GM12891 (cell line): Measurements from ENCODE around the gene GATAD2A.

ENCODE experiments used
- DNase-seq: peaks from one replicate; pipeline ENCODE4 v3.0.0; 2011; ENCODE audit warnings: low spot score; ENCODE audit not compliant: insufficient read length
- FAIRE-seq: peaks from 2 replicates; lab custom pipeline; 2011; peaks lifted over from hg19 to GRCh38; lab: Jason Lieb, UNC
- PAX5 ChIP-seq: IDR thresholded peaks from 2 replicates; pipeline ENCODE4 v1.6.1; 2011; ENCODE audit warnings: low read length, moderate library complexity, mild to moderate bottlenecking; ENCODE audit not compliant: insufficient read depth, severe bottlenecking
- POLR2A ChIP-seq: IDR thresholded peaks from 2 replicates; pipeline ENCODE4 v1.6.1; 2011; ENCODE audit warnings: low read depth, low read length, control low read depth
- POLR2AphosphoS5 ChIP-seq: IDR thresholded peaks from 2 replicates; pipeline ENCODE4 v1.6.1; 2011; ENCODE audit warnings: low read depth, low read length, control low read depth
- POU2F2 ChIP-seq: IDR thresholded peaks from 2 replicates; pipeline ENCODE4 v1.6.1; 2011; ENCODE audit warnings: low read depth, mild to moderate bottlenecking, control low read depth, low read length, moderate library complexity
- SPI1 ChIP-seq: IDR thresholded peaks from 2 replicates; pipeline ENCODE4 v1.6.1; 2011; ENCODE audit warnings: low read depth, low read length, control low read depth
- TAF1 ChIP-seq: IDR thresholded peaks from 2 replicates; pipeline ENCODE4 v1.6.1; 2011; ENCODE audit warnings: low read depth, low read length, control low read depth

Gene GATAD2A

DNA sequence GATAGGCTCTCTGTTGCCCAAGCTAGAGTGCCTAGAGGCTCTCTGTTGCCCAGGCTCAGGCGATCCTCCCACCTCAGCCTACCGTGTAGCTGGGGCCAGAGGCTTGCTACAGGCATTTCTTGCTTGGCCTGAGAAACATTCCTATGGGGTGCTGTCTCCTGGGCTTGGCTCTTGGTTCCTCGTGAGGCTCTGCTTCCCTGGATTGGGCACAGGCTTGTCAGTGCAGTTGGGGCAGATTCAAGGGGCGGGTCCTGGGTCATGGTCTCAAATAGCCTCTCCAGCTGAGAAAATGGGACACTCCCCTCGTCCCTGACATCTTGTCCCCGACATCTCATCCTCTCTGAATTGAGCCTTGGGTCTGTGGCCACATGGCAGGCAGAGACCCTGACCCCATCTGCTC is 105.0 kb downstream of the GATAD2A start:
- TF ChIP-seq PAX5 (no peak), SPI1 (no peak), POLR2A (no peak; the same call in none of the 2 replicates), POLR2AphosphoS5 (no peak; the same call in 1 of the 2 replicates), POU2F2 (no peak), TAF1 (no peak)
- DNase-seq (no peak), FAIRE-seq (no peak)

GRCh38 chr19:19513682-19514081 is 108.2 kb downstream of the GATAD2A start:
- DNase-seq, result no peak
- TF ChIP-seq PAX5, result no peak
- no peak for TF ChIP-seq SPI1
- TF ChIP-seq POLR2AphosphoS5, result no peak
- no peak for TF ChIP-seq TAF1
- TF ChIP-seq POLR2A, result no peak
- no peak for TF ChIP-seq POU2F2
- FAIRE-seq, result no peak

- FAIRE-seq (no peak), DNase-seq (no peak)
- TF ChIP-seq POU2F2 (no peak), SPI1 (no peak), PAX5 (no peak), TAF1 (no peak), POLR2A (no peak), POLR2AphosphoS5 (no peak)
These were observed 108.8 kb downstream of the GATAD2A start for GRCh38 chr19:19514215-19514657.

GRCh38 chr19:19514881-19515641 is 109.6 kb downstream of the GATAD2A start, which contains the start of gene TSSK6:
TSS of gene TSSK6 (minus strand) at chr19:19515548. CDS start at chr19:19515427, 121 bp downstream.
- no peak for TF ChIP-seq POLR2AphosphoS5
- TF ChIP-seq SPI1, result no peak
- no peak for TF ChIP-seq POU2F2
- TF ChIP-seq POLR2A, result no peak
- TF ChIP-seq TAF1, result no peak
- TF ChIP-seq PAX5, result no peak
- FAIRE-seq (peak; percentile 76), DNase-seq (no peak)

GRCh38 chr19:19515642-19516519 is 110.4 kb downstream of the GATAD2A start, which contains the start of gene NDUFA13:
TSS of gene NDUFA13 (plus strand) at chr19:19516225. CDS start at chr19:19516239, 14 bp downstream.
- TF ChIP-seq PAX5 (no peak), POLR2A (peak; percentile 87), POLR2AphosphoS5 (peak; percentile 97), SPI1 (peak; percentile 64), POU2F2 (peak; percentile 78; the same call in 1 of the 2 replicates), TAF1 (peak; percentile 92)
- DNase-seq (peak; percentile 92), FAIRE-seq (peak; percentile 99)

GRCh38 chr19:19517235-19517619 is 111.8 kb downstream of the GATAD2A start:
- FAIRE-seq (no peak), DNase-seq (no peak)
- TF ChIP-seq SPI1 (no peak), PAX5 (no peak), POLR2A (no peak), POLR2AphosphoS5 (no peak), TAF1 (no peak), POU2F2 (no peak)

DNA sequence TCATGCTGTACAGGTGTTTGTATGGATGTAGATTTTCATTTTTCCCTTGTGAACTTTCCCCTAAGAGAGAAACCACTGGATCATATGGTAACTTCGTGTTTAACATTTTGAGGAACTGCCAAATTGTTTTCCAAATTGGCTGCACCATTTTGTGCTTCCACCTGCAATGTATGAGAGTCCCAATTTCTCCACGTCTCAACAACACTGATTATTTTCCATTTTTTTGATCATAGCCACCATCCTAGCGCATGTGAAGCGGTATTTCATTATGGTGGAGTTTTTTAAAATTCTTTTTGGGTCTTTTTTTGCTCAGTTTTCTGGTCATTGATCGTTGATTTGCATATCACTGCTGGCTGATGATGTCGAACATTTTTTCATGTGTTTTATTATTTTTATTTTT is 115.5 kb downstream of the GATAD2A start:
- FAIRE-seq (no peak), DNase-seq (no peak)

DNA sequence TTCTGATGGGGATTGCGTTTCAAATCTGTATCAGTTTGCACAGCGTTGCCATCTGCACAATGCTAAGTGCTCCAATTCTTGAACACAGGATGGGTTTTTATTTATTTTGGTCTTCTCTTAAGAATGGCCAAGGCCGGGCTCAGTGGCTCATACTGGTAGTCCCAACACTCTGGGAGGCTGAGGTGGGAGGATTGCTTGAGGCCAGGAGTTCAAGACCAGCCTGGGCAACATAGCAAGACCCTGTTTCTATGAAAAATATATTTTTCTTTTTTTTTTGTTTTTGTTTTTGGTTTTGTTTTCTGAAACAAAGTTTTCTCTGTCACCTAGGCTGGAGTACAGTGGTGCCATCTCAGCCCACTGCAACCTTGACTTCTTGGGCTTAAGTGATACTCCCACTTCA is 117.7 kb downstream of the GATAD2A start:
- no peak for FAIRE-seq
- DNase-seq, result no peak
- TF ChIP-seq PAX5, result no peak
- no peak for TF ChIP-seq POLR2A
- no peak for TF ChIP-seq SPI1
- TF ChIP-seq POU2F2, result no peak
- no peak for TF ChIP-seq POLR2AphosphoS5
- TF ChIP-seq TAF1, result no peak

More for the DNA sequence above, 115.5 kb downstream of the GATAD2A start:
- TF ChIP-seq POU2F2, result no peak
- no peak for TF ChIP-seq POLR2AphosphoS5
- no peak for TF ChIP-seq PAX5
- no peak for TF ChIP-seq TAF1
- no peak for TF ChIP-seq POLR2A
- no peak for TF ChIP-seq SPI1
